GM19023 (cell line): ENCODE results near the gene RHOA.

Experiments
- ATAC-seq: cut with Tn5 transposase; IDR thresholded peaks from one replicate; pipeline ENCODE4 v1.9.1; 2021; ENCODE audit warnings: mild to moderate bottlenecking, moderate library complexity; ENCODE audit not compliant: unreplicated experiment

RHOA gene

DNA sequence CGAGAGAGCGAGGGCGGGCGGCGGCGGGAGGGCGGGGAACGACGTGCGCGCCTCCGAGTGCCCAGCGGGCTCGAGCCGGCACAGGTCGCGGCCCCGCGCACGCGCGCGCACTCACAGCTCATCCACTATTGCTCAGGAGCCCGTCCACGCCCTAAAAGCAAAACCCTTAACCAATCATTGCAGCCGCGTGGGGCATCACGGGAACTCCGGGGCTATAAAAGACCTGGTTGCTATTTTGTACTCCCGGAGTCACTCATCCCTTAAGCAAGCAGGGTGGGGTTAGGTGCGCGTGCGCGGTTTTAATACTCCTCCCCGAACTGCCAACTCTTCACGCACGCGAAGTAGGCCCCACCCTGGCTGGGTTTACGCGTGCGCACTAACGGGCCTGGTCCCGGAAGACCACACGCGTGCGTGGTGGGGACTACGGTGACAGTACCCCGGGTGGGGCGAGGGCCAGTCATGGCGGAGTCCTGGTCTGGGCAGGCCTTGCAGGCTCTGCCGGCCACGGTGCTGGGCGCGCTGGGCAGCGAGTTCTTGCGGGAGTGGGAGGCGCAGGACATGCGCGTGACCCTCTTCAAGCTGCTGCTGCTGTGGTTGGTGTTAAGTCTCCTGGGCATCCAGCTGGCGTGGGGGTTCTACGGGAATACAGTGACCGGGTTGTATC, at the start of gene RHOA, which contains the start of gene TCTA:
RHOA (minus strand) TSS at position 9 of the 664 bp plus-strand sequence. CDS start 36,387 bp downstream, outside the sequence.
TCTA (plus strand) TSS at position 456 of the 664 bp plus-strand sequence; CDS start at position 460, 4 bp downstream.
- peak; percentile 86 for ATAC-seq

DNA sequence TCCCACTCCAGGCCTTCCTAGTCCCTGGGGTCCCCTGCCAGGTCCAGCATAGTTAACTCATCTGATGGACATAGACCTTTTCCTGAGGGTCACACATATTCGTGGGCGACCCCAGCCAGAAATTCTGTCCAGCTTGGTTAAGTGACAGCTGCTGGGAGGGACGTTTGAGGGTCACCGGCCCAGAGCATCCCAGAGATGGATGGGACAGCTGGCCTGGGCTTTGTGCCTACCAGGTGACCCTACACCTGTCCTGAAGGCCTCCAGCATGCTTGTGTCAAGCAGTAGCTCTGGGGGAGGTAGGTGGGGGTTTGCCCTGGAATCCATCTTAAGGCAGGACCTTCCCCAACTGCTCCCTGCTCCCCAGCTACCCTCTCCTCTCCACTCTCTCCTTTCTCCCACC, 49.2 kb upstream of the RHOA start:
- ATAC-seq, result no peak

DNA sequence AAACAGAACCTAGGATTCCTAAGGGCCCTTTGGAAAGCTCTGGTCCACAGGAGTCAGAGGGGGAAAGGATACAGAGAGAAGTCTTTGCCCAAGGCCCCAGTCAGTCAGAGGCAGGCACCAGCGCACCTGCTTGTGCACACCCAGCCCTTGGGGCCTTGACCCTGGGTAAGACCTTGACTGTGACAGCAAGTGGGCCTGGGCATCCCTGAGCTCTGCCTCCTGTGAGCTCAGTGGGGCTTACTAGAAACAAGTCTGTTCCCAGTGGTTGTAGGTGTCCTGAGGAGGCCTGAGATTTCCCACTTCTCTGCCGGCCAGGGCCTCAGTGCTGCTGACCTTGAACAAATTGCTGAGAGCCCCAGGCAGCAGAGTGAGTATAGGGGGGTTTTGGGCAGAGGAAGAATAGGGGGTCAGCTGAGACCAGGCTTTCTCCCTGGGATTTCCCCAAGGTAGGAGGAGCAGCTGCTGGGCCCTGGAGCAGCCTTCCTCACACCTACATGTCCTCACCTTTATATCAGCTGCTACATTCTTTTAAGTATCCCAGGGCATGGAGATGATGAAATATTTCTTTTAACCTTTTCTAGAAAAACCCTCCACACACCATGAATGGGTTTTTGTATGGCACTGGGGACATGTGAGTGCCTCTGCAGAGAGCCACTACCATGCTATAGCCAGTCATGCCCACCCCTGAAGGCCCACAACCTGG, 48.6 kb upstream of the RHOA start:
- no peak for ATAC-seq

DNA sequence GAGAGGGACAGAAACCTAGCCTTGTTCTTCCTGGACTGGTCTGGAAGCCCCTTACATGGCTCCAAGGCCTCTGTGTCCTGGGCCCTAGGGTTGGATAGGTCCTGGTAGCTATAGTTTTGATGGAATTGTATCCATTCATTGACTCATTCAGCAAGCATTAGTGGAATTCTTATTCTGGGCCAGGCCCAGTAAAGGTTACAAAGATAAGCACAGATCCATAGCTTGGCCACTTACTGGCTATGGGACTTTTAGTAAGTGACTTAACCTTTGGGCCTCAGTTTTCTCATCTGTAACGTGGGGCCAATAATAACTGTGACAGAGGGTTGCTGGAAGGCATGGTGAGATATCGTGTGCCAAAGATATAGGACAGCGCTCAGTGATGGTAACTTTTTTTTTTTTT, 44.7 kb upstream of the RHOA start:
- ATAC-seq, result no peak

DNA sequence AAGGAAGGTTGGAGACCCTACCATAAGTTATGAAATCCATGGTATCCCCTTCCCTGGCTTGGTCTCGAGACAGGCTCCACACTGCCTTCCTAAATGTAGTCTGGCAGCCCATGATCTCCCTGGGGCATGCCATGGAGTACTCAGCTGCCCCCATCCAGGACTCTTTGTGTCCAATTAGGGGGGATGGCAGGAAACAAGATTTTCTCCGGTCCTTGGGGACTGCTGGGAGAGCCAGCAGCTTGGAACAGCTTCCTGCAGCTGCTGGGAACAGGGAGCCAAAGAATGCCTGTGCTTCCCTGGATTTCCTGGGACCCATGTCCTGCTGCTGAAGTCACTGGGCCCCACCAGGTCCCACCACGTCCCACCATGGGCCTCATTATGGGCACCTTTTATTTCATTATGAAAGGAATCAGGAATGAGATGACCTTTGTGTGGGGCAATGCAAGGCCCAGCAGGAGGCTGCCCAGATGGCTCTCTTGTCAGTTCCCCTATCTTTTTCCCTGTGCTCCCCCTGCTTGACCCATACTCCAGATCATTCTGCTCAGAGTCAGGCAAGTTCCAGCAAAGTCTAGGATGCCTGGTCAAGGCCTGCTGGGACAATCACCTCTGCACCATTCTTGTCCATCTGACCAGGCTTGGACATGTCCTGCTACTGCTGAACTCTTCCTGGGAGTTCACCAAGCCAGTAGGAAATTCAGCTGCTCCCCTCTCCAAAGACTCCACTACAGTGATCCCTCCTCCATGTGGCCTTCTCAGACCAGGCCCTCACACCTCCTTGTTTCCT, 43.3 kb upstream of the RHOA start:
- ATAC-seq, result no peak

DNA sequence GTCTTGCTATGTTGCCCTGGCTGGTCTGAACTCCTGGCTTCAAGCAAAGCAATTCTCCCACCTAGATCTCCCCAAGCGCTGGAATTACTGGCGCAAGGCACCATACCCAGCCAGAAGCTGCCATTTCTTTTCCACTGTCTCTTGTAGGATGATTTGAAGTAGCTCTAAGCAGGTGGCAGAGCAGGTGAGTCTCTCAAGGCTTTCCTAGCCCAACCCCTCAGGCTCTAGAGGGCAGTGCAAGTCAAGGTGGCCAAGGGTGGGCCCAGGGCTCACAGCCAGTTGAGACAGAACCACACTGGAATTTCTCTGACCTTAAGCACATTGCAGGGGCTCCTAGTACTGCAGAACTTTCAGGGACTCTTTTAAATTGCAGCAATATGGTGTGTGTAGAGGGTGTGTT, 42.7 kb upstream of the RHOA start:
- ATAC-seq, result no peak

DNA sequence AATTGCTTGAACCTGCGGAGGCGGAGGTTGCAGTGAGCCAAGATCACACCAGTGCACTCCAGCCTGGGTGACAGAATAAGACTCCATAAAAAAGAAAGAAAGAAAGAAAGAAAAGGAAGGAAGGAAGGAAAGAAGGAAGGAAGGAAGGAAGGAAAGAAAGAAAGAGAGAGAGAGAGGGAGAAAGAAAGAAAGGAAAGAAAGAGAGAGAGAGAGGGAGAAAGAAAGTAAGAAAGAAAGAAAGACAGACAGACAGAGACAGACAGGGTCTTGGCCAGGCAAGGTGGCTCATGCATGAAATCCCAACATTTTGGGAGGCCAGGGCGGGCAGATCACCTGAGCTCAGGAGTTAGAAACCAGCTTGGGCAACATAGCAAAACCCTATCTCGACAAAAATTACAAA, 41.8 kb upstream of the RHOA start:
- ATAC-seq, result no peak

DNA sequence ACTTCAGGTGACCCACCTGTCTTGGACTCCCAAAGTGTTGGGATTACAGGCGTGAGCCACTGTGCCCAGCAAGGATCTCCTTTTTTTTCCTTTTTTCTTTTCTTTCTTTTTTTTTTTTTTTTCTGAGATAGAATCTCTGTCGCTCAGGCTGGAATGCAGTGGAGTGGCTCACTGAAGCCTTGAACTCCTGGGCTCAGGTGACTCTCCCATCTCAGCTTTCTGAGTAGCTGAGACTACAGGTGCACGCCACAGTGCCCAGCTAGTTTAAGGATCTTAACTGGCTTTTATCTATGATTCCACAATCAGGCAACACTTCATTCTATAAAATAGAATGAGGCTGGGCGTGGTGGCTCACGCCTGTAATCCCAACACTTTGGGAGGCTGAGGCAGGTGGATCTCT, 33.6 kb upstream of the RHOA start:
- no peak for ATAC-seq

DNA sequence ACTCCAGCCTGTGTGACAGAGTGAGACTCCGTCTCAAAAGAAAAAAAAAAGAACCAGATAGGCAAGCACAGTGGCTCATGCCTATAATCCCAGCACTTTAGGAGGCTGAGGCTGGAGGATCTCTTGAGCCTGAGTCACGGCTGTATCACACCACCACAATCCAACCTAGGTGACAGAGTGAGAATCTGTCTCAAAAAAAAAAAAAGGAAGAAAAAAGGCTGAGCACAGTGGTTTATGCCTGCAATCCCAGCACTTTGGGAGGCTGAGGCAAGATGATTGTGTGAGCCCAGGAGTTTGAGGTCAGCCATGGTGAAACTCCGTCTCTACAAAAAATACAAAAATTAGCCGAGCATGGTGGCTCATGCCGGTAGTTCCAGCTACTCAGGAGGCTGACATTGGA, 23.0 kb upstream of the RHOA start:
- no peak for ATAC-seq

DNA sequence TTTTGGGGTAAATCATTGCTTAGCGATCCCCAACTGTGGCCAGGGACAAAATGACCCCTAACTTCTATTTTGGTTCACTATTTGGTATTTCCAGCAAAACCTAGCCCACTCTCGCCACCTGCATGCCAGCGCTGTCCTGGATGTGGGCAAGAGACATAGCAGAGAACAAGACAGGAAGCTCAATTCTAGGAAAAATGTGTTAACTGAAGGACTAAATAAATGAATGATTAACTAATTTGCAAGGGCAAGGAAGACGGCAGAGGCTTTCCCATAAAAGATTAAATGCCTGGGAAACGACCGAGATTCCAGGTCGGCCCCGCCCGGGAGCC, 16.9 kb upstream of the RHOA start:
- ATAC-seq, result no peak

DNA sequence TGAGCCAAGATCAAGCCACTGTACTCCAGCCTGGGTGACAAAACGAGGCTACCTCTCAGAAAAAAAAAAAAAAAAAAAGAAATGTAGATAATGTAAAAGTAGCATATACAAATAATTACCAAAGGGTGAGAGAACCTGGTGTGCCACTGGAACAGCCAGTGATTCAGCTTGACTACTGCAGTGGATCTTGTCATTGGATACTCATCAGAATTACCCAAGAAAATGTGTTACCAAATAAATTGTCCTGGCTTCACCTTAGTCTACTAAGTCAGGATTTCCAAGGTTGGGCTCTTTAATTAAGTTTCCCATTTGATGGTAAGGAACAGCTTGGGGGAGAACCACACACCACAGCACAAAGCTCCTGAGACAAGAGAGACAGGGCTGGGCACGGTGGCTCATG, 15.8 kb upstream of the RHOA start:
- no peak for ATAC-seq

DNA sequence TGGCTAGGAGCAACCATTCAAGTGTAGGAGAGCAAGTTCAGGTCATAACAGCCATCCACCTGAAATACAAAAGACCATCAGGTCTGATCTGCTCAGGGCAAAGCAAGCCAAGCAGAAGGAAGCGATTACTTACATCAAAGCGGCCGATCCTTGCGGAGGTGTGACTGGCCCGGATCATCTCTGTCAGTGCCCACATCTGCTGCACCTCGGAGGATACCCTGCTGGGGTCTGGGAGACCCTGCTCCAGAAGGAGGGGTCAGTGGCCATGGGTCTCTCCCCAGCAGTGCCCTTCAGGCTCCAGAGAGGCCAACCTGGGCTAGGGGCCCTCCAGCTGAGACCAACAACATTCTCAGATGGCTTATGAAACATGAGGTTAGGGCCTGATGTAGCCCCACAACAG, 13.0 kb upstream of the RHOA start:
- ATAC-seq, result no peak

DNA sequence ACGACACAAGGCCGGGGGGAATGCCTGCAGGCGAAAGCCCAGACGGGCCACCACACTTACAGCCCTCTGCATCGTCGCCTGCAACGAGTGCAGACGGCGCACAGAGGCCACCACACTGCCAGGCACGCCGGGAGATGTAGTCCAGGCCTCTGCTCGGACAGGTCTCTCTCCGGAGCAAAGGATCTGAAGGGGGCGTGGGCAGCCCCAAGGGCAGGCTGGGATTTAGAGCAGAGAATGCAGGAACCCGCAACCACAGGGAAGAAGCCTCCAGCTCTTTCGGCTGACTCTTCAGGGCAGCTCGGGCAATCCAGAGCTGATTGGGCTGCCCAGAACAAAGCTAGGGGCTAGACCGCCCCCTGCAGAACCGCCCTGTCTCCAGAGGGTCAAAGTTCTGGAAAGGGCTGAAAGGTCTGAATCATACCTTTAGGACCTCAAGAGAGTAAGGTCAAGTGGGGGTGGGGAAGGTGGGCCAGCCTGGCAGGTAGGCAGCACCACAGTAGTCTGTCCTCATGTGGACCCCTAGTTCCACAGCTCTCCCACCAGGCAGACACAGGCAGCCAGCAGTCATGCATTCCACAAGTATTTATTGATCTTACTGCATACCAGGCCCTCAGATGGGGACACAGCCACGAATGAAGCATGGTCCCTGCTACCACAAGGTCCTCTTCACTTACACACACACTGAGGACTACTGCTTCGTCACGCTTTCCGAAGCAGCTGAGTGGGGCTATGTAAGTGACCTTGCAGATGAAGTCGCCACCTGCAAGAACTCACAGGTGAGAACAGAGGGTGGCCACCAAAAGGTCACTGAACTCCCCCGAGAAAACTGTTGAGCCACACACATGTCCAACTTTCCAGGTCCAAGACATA, 10.8 kb upstream of the RHOA start, which contains the start of gene AMT:
AMT (minus strand) TSS at position 95 of the 870 bp plus-strand sequence; CDS start at position 72, 23 bp downstream.
- no peak for ATAC-seq

DNA sequence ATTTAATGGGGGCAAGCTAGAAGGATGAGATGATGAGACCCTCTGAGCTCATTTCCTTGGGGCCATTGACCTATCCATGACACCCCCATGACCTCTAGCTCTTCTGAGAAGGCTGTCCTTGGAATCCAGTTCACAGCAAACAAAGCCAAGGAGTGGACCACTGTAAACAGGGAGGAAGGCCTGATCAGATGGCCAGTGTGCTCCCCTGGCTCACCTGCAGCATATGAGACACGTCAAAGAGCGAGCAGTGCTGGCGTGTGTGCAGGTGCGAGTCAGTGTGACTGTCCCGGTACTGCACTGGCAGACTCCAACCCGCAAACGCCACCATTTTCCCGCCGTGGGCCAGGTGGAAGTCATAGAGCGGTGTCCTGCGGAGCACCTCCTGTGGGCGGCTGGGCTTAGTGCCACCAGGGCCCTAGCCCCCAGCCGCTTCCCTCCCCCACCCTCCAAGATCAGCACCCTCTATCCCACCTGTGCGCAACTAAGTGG, 10.2 kb upstream of the RHOA start:
- no peak for ATAC-seq

DNA sequence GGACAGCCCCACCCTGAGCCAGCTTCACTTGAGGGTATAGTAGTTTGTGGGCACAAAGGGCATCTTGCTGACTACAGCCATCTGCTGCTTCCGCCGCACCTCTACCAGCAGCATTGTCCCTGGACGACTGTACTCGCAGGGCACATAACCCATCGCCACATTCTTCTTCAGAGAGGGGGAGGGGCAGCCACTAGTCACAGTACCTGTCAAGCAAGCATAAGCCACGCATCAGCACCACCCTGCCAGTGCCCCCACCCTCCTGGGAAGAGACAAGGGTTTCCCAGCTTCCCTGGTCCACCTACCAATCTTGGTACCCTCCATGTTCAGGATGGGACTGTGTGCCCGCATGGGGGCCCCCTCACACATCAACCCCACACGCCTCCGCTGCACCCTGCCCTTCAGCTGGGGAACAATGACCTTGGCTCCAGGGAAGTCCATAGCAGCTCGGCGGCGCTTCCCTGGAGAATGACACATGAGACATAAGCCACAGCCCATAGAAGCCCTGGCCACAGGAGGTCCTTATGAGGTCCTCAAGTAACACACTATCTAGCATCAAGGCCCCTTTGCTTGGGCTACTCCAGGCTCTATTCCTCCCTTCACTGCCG, 5.8 kb upstream of the RHOA start:
- ATAC-seq, result no peak

DNA sequence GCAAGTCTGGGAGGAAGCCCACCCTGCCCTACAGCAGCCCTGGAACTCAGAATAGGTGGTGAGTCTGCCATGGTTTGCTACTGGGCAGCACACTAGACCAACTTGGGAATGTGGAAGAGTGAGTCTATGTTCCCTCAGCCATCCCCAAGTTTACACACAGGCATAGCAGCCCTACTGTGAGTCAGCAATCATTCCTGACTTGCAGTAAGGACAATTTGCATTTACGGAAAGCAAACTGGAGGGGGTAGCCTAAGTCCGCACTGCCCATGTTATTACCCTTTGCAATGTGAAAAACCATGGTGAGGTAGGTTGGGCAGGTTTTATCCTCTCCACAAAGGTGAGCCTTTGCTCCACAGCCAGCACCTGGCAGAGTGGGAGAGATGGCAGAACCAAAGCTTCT, 5.1 kb upstream of the RHOA start:
- no peak for ATAC-seq

DNA sequence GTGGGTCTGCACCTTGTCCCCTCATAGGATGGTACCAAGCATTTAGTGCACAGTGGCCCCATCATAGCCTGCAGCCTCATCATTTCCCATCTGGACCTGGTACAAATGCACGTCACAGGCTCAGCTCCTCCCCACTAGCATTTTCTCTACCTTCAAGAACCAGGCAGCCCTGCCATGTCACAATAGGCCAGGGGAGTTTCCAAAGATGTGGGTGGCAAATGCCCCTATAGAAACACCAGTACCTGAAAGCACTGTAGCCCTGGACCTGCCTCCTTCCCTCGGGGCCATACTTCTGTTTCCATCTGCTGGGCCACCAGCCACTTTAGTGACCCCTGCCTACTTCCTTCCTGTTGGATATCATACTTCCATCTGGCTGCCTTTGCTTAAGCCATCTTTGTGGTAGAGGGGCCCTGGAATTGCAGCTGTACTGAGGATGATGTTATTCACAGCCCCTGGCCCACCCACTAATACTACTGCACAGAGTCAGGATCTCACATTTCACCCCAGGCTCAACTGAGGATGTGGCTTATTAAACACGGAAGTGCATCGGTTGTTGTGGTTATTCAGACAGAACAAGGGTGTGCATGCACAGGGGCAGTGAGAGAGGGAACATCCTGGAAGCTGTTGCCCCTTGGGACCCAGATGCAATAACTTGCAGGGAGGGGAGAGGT, 4.3 kb upstream of the RHOA start:
- no peak for ATAC-seq

DNA sequence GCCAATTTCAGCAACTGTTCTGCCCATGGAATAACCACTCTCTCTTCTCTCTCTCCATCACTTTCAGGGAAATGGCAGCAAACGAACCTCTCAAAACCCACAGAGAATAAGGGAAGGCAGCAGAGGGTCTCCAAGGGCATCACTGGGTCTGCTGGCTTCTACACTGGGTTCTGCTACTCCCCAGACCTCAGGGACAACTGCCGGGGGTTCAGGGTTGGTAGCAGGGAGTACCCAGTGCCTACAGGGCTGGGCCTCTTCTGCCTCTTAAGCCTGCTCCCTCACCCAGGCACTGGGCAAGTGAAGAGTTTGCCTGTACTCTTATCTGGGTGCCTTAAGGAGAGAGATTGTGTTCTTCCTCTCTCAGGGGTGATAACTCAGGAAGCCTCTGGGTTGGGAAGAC, 3.0 kb upstream of the RHOA start:
- ATAC-seq, result no peak

DNA sequence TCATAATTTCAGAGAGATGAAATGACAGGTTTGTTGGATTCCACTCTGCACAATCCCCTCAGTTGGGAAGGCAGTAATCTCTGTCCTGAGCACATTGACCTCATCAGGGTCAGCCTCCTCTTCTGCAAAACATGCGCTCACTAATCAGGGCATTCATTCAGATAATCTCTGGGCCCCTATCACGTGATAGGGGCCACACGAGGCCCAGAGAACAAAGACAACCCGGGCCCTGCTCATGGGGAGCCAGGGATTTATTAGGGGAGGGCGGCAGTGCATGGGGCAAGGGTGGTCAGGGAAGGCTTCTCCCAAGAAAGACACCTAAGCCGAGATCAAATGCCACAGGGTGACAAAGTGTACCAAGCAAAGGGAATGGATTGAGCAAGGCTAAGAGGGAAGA, 1.6 kb upstream of the RHOA start:
- ATAC-seq, result no peak
